Left colon (tissue), 2 donors: ENCODE results near the gene HIPK2. TPM values are rescaled to one million over a fixed set of nuclear protein-coding genes. Genes with fewer than 3 reads are reported as not detected.

Experiments used
- ATAC-seq: fragments of 200-7000 bp; cut with Tn5 transposase; one replicate; pipeline ENCODE4 v1.9.1; 2020; ENCODE audit warnings: mild to moderate bottlenecking, moderate library complexity
- DNase-seq, 2 donors: peaks; one replicate each; pipeline ENCODE4 v3.0.0-alpha.2; 2020
- intact Hi-C, 2 donors: fragments of 100-400 bp; cut with DNase I in 1 of 2; cut with micrococcal nuclease in 1 of 2; formaldehyde crosslinking; loops; one replicate each; pipeline versions ENCODE4 v1.11.2 to v1.14.0; 2022; cut with DNase I, micrococcal nuclease
- total RNA-seq, 2 donors: library from RNA; stranded (reverse); fragmentation: NEBNext Ultra II Directional; extraction: Animal tissue kit (Norgen Biotek cat#: 25700); gene quantifications; one replicate each; pipeline ENCODE4 v1.2.1, GENCODE V29; 2021
- donor health status: DM: no; HTN: no; CAD: no.
- donor health status: DM: yes; HTN: yes; CAD: no.

Gene HIPK2
- total RNA-seq, 2 donors from 2014 or later = 36.4 to 37.8 TPM

DNA sequence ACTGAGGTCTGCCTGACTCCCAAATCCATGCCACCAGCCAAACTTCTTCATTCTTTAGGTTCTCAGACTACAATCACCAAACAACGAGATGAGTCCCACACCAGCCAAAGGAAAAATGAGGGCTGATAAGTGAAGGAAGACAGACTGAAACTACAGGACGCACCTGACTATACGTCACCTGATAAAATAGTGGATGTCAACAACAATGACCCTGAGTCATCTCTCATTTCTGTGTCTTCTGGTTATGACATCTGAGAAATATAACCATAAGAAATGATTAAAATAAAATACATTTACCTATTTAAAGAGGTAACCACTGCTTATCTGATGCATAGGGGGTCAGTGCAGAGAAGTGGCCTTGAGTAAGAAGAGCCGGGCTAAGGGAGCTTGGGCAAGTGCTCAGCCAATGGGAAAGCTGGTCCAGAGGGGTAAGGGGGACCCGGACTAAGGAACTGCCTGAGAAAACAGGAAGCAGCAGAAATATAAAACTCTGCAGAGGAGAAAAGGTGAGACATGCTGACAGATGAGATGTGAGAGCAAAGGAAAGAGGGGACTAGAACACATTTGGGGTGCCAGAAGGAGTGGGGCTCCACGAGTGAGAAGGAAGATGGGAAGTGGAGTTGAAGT is 51.8 kb downstream of the HIPK2 start:
- ATAC-seq = no peak
- intact Hi-C loops = no loop called here
- DNase-seq = peak in 1 of 2 donors; percentile 18

DNA sequence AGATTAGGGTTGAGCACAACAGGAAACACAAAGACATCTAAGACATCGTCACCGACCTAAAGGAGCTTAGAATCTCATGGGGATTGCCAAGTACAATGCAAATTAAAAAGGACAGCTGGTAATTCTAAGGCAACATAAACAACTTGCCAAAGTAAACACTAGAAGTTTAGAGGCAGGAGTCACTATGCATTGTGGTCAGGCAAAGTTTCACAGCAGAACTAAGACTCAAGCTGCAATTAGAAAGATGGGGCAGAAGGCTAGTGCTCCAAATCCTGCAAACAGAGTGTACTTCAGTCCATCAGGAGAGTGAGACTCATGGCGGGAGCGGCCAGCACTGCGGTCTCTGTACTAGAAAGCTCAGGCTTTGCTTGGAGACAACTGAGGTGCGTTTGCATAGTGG is 52.7 kb downstream of the HIPK2 start:
- intact Hi-C loops = no loop called here
- DNase-seq (peak in 1 of 2 donors; percentile 19), ATAC-seq (no peak)

DNA sequence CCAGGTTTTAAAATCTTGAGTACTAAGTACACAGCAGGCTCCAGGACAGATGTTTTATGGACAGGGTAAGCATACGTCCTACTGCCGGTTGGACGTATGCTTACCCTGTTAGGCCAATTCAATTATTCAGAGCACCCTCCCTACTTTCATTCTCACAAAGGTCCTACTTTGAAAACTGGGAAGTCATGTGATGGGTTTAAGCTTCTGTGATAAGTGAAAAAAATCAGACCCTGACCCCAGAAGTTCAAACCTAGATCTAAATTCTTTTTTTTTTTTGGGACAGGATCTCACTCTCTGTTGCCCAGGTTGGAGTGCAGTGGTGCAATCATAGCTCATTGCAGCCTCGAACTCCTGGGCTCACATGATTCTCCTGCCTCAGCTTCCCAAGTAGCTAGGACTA is 55.2 kb downstream of the HIPK2 start:
- DNase-seq = peak in 1 of 2 donors; percentile 1
- intact Hi-C loops = no loop called here

DNA sequence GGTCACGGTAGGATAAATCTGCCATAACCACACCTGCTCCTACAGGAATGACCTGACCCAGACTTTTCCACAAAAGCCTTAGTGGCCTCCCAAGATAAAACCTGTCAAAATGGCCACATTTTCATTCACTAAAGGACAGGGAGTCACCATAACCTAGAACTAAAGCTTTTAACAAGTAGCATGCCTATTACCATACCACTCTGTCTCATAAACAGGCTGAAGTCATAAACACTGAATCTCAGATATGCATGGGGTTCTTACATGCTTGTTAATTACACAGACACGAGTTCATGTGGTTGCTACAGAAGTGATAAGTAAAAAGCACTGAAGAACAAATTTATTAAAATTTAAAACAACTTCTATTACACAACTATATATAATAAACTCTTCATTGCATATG is 56.0 kb downstream of the HIPK2 start:
- no peak for DNase-seq
- intact Hi-C loops = no loop called here
- peak; percentile 33 for ATAC-seq

More for the DNA sequence above, 55.2 kb downstream of the HIPK2 start:
- ATAC-seq = peak; percentile 49

DNA sequence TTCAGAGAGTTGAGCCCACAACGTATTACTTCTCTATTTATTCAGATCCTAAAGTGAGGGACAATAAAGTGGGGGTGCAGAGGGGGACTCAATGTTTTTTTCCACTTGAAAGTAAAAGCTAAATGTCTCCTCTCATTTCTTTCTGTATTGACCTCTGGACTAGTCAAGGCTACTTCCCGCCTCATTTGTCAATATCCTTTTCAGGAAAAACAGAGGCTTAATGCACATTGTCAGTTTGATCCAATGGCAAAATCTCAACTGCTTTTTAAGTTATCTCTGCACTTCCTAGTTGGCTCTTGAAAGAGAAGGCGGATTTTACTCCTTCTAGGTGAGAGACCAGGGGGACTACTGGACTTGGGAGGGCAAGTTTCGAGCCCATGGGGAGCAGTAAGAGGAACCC is 56.4 kb downstream of the HIPK2 start:
- DNase-seq = peak in 1 of 2 donors; percentile 6
- peak; percentile 71 for ATAC-seq
- intact Hi-C loops = no loop called here

DNA sequence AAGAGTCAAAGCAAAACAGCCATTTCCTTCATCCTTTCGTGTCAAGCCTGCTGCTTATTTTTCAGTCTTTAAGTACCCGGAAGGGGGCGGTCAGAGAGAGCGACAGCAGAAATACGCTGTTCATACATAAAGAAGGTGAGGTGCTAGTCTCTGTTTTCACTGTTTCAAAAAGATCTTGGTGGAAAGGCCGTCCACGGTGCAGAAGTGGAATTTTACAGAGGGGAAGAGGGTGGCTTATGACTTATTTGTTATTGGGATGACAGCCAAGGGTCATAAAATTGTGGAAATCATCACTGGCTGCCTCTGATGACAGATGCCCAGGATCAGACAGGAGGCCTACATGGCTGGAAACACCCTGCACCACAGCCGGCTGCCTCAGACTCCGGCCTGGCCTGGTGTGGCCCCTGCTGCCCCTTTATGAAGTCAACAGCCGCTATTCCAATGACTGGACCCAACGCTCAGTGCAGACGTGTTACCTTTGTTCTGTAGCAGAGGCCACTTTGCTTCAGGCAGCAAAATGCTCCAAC is 57.0 kb downstream of the HIPK2 start:
- ATAC-seq (peak; percentile 84), DNase-seq (peak; percentile 50 to 54)
- intact Hi-C loops = no loop called here

DNA sequence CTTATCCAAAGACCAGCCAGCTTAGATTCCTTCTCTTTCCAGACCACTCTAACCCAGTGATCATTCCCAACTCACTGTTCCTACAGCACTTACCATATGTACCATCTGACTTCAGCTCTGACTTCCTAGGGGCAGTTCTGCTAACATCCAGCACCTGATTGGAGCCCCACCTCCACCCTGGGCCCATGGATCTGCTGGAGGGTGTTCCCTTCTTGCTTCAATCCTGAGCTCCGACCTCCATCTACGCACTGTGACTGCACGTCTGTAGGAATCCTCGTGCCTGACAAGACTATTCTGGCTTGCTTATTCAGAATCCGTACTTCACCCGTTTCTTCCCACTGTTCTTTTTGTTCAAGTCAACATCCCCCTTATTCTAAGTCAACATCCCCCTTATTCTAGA is 57.6 kb downstream of the HIPK2 start:
- DNase-seq = peak; percentile 7 to 24
- intact Hi-C loops = no loop called here
- no peak for ATAC-seq

DNA sequence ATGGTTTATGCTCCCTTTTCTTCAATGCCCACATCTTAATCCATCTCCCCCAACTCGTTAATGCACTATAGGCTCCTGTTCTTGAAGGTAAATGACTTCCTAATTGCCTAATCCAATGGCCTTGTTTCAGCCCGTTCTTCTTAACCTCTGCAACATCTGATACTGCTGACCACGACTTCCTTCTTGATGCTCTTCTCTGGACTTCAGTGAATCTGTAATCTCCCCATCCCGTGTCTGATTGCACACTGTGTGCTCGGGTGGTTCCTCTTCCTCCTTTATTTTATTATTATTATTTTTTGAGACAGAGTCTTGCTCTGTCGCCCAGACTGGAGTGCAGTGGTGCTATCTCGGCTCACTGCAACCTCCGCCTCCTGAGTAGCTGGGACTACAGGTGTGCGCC is 58.9 kb downstream of the HIPK2 start:
- no peak for ATAC-seq
- intact Hi-C loops = no loop called here
- peak in 1 of 2 donors; percentile 23 for DNase-seq

DNA sequence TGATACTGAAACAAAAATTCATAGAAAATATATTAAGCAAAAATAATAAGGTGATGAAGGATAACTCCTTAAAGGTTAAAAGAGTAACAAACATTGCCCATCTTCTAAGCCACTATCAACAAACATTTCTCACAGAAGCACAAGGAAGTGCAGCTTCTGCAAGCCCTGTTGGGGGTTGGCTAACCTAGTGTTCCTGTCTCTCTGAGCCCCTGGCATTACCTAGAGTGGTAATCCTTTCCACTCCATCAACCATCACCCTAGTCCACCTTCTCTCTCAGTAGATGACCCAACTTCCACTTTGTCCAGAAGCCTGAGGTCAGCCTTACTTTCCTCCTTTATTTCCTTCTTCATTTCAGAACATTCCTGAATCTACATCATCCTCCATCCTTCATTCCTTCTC is 59.7 kb downstream of the HIPK2 start:
- ATAC-seq (no peak), DNase-seq (no peak)
- intact Hi-C loops = no loop called here

DNA sequence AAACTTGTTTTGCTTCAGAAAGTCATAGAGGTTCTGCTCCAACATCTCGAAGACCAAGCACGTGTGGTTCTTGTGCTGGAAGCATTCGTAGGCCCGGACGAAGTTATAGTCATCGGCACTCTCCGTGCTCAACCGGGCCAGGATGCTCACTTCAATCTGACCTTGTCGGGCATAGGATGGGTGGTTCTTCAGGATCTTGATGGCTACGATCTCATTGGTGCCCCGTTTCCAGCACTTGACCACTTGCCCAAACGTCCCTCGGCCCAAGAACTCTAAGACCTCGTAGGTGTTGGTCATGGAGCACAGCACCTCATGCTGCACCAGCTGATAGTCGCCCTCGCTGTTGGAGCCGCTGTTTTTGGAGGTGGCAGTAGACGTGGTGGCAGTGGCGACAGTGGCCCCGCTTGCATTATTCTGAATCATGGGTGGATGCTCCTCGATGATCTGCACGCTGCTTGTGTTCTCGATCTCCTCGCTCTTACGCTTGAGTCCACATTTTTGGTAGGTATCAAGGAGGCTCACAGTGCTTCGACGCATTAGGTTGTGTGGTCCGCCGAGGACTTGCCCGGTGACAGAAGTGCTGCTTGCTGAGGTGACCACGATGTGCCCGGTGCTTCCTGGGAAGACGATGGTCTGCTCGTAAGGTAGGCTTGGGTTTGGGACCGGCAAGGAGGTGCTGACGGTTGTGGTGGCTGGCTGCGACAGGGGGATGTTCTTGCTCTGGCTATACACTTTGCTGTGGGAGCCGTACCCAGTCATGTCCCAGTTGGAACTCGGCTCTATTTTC is 61.4 kb downstream of the HIPK2 start:
- peak; percentile 3 to 15 for DNase-seq
- ATAC-seq = no peak
- intact Hi-C loops = no loop called here

DNA sequence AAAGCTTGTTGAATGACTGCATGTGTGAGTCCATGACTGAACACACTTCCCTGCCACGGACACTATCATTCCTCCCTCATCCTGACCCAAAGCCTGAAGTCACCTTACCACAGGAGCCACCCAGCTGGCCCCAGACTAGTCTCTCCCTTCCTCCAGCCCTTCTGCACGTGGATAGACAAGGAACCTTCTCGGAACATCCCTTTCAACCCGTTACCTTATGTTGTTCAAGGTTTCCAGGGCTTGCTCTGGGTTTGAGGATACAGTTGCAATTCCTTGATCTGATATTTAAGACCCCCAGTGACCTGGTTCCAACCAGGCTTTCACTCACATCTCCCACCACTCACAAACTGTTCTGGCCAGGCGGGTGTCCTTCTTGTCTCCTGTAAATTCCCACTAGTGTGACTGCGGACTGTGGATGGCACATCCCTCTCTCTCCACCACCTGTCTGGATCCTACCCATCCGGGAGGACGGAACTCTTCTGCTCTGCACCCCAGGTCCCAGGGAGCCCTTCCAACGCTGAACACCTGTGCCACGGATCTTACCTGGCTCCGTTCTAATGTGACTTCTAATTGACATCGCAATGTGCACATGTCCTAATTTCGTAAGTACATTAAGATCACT is 62.5 kb downstream of the HIPK2 start:
- DNase-seq (peak; percentile 2 to 17), ATAC-seq (no peak)
- intact Hi-C loops = no loop called here

DNA sequence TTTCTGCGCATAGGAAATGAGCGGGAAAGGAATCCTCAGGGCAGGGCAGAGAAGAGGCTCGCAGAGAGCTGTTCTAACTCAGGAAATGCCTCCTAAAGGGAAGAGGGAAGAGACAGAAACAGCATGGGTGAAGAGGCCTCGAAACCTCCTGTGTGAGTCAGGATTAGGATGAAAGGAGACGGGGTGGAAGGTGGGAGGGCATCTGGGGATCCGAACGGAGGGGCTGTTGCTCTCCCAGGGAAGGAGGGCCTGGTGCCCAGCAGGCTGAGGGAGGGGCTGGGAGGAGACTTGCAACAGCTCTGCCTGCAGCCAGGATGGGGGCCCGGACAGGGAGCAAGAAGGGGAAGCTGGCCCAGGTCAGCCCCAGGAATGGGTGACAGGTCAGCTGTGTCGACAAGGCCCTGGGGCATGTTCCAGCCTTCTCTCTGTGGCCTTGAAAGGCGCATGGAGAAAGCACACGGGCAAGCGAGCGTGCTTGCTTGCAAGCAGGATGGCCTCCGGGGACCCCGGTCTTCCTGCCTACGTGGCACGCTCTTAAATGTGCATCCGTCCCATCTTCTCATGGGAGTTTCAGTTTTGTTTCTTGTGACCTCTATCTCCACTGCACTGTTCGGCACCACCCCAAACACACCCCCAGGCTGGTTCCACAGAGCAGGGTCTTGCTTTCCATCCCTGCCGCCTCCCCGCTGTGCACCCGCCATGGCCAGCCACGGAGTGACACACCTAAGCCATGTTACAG is 63.5 kb downstream of the HIPK2 start:
- ATAC-seq (no peak), DNase-seq (peak; percentile 29 to 30)
- intact Hi-C loops = no loop called here

DNA sequence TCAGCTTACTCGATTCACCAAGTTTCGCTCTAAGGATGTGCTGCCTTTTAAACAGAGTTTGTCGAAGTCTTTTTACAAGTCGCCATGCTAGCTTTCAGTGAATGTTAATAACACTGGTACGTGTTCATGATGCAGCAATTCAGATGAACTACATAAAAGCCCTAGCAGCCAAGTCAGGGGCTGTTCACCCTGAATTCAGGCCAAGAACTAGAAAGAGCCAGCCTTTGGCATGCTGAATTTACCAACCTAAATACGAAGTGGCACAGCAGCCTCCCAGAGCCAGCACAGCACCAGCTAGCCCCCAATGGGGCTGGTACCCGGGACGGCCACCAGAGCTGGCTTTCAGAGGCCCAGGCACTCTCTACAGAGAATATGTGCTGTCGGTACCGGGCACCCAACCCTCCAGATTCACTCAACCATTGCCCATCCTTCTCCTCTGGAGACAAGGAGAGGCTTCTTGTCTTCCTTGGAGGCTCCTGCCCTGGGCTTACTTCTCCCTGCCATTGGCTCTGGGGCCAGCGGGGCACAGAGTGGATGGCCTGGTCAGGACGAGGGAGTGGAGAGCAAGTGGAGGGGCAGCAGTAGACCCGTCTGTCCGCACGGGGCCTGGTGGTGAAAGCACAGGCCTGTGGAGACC is 64.2 kb downstream of the HIPK2 start:
- intact Hi-C loops = no loop called here
- no peak for ATAC-seq
- DNase-seq = peak; percentile 2 to 10

DNA sequence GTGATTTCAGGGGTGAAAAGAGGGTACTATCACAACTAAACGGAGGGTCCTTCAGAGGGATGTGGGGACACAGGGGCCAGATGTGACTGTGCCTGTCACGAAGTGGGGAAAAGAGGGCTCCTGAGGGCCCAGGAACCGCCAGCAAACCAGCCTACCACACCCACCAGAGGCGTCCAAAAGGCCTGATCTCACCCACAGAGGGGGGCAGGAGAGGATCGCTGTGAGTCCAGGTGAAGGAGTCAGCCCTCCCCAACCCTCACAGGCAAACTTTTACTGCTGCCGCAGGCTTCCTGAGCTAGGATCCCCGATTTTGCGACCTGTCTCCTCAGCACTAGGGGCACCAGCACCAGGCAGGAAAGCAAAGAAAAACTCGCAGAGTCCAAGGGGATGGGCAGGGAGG is 64.7 kb downstream of the HIPK2 start:
- ATAC-seq = no peak
- peak in 1 of 2 donors; percentile 1 for DNase-seq
- intact Hi-C loops = no loop called here

DNA sequence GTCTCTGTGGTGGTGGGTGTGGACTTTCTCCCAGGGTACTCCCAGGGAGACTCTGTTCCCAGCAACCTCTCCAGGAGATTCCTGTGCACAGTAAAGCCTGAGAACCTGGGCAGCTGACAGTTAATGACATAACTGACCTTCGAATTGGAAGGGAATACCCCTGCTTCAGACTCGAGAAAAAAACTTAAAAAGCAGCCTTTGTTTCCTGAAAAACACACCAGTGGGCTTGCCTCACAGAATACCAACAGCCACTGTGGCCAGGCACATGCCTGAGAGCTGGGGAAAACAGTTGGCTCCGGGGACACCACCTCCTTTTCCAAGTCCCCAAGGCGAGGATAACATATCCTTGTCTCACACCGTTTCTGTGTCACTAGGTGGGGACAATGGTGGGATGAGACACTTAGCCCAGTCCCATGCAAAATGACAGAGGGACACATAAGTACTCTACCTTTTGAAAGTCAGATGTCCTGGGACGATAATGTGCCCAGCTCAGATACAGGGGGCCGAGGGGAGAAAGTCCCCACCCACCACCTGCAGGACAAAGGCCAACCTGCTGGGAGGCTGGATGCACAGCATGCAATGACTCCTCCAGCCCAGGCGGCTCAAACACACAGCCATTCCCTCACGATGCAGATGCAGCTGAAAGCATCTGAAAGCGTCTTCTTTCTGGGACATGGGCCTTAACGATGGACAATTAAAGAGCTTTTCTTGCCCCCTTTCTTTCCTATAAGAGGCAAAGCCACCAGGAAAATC is 65.6 kb downstream of the HIPK2 start:
- no peak for ATAC-seq
- DNase-seq = peak; percentile 2 to 8
- intact Hi-C loops = no loop called here

DNA sequence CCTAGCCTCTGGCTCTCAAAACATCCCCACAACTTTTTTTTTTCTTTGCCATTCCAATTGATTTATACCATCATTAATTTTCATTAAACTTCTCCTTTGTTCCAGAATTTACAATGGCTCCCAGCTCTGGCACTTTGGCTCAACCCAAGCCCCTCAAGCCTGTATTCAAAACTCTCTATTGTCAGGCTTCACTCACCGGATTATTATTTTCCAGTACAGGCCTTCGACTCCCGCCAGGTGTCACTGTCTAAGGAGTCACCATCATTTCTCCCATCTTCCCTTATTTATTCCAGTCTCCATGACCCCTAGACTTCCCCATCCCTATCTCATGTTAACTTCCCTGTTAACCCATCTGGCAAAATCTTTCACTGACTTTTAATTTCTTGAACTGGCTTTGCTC is 67.8 kb downstream of the HIPK2 start:
- ATAC-seq (no peak), DNase-seq (no peak)
- intact Hi-C loops = no loop called here

DNA sequence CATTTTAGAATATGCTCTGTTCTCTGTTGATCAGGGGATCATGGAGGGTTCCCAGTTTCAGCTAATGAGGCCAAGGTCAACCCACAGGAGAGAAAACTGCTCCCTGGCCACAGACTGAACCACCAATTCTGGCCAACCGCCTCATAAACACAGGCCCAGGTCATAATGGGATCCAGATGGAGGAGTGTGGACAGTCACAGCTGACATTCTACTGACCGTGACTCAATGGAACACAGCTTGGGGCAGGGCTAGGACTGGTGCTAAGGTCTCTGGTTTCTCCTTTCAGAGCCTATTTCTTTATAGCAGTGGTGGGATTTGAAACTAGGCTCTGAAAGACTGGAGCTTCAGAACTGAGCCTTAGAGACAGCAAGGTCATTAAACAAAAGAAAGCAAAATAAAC is 68.3 kb downstream of the HIPK2 start:
- no peak for ATAC-seq
- DNase-seq = no peak
- intact Hi-C loops = no loop called here

DNA sequence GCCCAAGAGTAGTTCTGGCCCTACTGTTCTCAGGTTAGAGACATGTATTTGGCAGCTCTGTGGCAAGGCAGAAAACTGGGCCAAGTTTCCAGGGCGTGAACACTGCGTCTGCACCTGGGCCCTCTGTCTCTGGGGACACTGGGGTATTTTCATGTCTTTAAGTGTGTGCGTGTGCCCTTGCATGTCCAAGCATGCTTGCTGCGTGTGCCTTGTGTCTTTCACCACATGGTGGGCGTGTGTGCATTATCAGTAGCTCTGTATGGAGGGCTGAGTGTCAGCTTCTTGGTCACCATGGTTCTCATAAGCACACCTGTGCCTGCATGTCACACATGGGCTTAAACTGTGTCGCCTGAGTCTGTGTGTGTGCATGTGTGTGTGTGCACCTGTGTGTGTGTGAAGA is 69.3 kb downstream of the HIPK2 start:
- DNase-seq = no peak
- ATAC-seq = no peak
- intact Hi-C loops = no loop called here
